NK-92 (cell line): ENCODE data around the gene PRKCZ.
"Not testable (repeated sequence)": the region's sequence is repeated elsewhere in the genome, so short reads cannot be mapped to it uniquely, and the experiment has no call there.

Experiments
- DNase-seq: peaks from one replicate; lab custom pipeline; 2025; ENCODE audit not compliant: unreplicated experiment; lab: John Stamatoyannopoulos, UW

Gene PRKCZ

GRCh38 chr1:2114635-2115007 is 64.4 kb downstream of the PRKCZ start:
- DNase-seq = not testable (repeated sequence)

DNA sequence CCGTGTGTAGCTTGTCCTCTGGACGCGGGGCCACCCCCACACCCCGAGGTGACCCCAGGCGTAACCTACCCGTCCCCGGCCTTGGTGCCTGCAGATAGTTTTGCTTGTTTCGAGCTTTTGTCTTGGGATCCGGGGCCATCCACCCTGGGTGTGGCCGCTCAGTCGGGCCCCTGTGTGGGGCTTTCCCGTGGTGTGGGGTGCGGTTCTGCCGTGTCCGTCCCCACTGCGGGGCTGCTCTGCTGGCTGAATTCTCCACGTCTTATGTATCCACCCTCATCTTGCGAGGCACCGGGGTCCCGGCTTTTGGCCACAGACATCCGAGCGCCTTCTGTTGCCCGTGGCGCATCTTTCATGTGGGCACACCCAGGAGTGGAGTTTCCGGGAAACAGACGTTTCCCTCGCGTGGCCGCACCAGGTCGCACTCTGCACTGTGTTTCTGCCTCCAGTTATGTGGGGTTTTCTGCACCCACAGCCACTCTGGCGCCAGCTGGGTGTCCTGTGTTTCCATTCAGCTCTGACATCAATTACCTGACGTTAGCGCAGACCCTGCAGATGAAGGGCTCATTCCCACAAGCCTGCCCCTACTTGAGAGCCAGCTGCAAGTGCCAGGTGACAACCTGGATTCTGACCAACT is 64.9 kb downstream of the PRKCZ start:
- DNase-seq = no peak

DNA sequence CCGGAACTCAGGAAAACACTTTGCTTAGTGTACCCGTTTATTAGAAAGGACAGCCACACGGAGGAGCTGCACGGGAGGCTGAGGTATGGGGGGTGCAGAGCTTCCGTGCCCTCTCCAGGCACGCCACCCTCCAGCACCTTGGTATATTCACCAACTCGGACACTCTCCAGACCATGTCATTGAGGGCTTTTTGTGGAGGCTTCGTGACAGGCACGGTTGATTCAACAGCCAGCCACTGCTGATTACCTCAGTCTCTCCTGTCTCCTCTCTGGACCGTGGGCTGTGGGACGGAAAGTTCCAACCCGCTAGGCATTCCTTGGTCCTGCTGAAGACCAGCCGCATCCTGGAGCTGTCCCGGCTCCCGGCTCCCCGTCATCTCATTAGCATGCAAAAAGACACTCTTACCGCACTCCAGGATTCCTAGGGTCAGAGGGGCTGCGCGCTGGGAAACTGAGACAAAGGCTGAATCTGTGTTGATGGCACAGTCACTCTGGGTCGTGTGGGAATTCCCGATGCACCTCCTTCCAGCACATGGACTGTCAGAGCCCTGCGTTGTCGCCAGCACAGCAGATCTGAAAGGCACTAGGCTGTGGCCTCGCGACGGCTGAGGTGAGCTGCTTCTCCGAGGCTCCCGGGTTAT is 65.6 kb downstream of the PRKCZ start:
- no peak for DNase-seq

- no peak for DNase-seq
These were observed 69.7 kb downstream of the PRKCZ start for GRCh38 chr1:2119886-2120285.

DNA sequence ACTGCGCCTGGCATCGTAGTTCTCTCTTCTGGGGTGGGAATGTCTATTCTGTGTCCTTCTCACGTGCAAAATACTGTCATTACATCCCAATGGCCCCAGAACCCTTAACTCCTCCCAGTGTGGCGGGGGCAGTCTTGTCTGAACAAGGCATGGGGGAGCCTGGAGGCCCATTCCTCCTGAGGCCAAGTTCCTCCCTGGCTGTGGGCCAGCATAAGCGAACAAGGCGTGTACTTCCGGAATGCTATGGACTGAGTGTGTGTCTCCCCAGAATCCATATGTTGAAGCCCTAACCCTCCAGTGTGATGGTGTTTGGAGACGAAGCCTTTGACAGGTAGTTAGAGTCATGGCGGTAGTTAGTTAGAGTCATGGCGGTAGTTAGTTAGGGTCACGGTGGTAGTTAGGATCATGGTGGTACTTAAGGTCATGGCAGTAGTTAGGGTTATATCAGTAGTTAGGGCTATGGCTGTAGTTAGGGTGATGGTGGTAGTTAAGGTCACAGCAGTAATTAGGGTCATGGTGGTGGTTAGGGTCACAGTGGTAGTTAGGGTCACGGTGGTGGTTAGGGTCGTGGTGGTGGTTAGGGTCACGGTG is 71.0 kb downstream of the PRKCZ start:
- DNase-seq = no peak

DNA sequence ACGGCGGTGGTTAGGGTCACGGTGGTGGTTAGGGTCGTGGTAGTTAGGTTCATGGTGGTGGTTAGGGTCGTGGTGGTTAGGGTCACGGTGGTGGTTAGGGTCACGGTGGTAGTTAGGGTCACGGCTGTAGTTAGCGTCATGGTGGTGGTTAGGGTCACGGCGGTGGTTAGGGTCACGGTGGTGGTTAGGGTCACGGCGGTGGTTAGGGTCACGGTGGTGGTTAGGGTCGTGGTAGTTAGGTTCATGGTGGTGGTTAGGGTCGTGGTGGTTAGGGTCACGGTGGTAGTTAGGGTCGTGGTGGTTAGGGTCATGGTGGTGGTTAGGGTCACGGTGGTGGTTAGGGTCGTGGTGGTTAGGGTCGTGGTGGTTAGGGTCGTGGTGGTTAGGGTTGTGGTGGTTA is 71.6 kb downstream of the PRKCZ start:
- not testable (repeated sequence) for DNase-seq

GRCh38 chr1:2124446-2125198 is 74.4 kb downstream of the PRKCZ start:
- no peak for DNase-seq

GRCh38 chr1:2125350-2126211 is 75.4 kb downstream of the PRKCZ start:
- DNase-seq = no peak

DNA sequence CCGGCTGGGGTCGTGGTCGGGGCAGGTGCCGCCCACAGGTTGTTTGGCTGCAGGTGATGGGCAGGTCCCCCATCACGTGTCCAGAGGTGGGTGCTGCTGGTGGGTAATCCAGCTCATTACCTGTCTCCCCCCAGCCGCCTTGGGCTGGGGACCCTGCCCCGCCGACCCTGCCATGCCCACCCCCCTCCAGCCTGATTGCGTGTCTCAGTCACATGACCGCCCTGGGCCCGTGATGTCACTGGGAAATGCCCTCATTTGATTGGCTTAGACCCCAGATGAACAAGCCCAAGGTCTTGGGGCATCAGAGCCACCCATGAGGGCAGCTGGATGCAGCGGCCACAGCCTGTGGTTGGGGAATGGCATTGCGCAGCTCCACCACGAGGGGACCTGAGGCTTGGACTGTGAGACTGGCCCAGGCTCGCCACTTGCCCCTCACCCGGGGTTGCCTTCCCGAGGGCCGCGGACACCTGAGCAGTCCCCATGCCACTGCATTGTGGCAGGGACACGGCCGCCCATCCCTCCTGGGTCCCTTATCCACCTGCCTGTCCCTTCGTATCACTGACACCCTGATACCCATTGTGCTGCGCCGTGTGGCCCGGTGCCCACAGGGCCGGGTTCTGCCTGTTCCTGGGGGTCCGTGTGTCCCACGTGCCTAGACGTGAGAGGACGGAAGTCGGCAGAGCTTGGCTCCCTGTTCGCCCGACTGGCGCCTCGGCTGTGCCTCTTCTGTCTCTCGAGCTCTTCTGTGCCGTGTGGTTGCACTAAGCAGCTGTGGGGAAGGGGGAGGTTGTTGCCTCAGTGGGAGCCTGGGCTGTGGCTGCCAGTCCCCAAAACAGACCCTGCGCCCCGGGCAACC is 76.3 kb downstream of the PRKCZ start:
- no peak for DNase-seq

GRCh38 chr1:2127187-2128145 is 77.3 kb downstream of the PRKCZ start:
- no peak for DNase-seq

GRCh38 chr1:2128189-2128901 is 78.1 kb downstream of the PRKCZ start:
- no peak for DNase-seq

- no peak for DNase-seq
These were observed 79.2 kb downstream of the PRKCZ start for GRCh38 chr1:2129256-2129943.

DNA sequence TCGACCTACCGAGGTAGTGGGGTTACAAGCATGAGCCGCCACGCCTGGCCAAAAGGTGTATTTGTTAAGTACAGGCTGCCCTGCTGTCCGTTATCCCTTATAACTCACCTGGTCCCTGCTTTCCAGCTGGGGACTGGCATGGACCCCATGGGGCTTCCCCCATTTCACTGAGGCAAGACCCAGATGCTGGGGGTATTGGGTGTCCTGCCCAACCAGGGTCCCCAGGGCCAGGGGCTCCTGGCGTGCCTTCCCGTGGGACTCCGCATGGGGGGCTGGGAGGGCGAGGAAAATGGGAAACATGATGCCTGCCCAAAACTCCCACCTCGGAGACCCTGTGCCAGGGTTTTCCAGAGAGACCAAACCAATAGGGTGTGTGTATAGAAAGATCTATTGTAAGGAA is 79.9 kb downstream of the PRKCZ start:
- DNase-seq = no peak

DNA sequence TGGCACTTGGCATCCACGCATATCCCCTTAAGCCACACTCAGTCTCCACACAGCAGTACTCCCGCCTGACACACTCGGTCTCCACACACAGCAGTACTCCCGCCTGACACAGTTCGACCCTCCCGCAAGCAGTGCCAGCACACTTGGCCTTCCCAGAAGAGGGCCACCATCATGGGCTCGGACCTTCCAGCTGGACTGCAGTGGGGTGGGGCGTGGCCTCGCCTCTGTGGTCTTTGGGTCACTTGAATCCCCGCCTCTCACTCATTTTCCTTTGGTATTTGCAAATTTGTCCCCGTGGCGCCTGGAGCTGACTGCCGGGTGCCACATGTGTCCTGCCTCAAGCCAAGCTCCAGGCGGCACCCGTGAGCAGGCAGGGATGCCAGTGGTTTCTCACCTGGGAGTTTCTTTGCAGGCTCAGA is 80.7 kb downstream of the PRKCZ start:
- DNase-seq = no peak

DNA sequence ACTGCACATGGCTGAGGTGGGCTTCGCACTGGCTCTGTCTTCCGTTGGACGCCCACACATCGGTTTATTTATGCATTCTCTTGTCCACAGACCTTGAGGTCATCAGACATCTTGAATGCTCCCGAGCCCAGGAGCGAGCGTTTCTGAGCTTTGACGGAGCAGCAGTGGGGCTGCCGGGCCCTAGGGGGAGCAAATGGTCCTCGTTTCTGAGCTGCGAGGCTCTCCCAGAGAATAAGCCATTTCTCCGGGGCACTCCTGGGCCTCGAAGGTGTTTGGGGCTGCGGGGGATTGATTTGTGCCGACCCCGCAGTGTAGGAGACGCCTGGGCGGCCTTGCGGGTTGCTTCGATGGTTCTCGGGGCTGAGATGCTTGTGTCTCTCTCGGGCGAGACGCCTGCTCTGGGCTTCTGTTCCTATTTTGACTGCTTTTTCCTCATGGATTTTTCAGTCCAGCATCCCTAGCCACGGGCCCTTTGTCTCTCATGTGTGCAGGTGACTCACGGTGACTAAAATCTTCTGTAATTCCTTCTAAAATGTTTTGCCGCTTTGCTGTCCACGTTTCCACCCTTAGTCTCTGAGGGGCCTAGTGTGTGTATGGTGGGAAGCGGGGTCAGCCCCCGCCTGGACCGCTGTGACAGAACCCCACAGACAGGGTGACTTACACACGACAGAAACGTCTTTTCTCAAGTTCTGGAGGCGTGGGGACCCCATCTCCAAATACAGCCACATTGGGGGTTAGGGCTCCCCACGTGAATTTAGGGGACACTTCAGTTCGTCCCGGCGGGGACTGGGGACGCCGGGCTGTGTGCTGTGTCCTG is 82.2 kb downstream of the PRKCZ start:
- DNase-seq = no peak

DNA sequence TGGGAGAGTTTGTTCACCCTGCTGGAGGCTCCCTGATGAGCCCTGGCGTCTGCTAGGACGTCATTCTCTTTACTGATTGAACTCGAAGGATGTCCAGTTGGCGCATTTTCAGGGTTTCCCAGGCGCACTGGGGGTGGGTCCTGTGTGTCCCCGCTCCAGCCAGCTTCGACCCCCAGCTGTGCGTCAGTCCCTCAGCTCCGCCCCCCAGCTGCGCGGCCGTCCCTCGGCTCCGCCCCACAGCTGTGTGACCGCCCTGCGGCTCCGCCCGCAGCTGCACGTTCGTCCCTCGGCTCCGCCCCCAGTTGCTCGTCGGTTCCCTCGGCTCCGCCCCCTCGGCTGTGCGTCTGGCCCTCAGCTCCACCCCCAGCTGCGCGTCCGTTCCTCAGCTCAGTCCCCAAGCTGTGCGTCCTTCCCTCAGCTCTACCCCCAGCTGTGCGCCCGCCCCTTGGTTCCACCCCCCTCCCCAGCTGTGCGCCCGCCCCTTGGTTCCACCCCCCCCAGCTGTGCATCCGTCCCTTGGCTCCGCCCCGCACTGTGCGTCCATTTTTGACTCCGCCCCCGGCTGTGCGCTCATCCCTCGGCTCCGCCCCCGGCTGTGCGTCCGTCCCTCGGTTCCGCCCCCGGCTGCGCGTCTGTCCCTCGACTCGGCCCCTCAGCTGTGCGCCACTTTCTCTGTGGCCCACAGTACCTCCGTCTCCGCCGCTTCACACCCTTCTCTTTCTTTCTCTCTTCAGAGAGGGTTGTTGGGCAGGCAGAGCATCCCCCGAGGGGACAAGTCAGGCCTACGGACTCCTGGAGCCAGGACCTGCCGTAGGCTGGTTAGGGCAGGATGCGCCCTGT is 83.0 kb downstream of the PRKCZ start:
- peak; percentile 83 for DNase-seq
